ENCODE measurements around the gene SWI5. TPM values are rescaled to one million over a fixed set of nuclear protein-coding genes. Genes with fewer than 3 reads are reported as not detected.
A peak's percentile ranks its signal among the peaks of the same experiment; 100 is the strongest.
"Not testable (repeated sequence)": the region's sequence is repeated elsewhere in the genome, so short reads cannot be mapped to it uniquely, and the experiment has no call there.

The SWI5 gene
- total RNA-seq, 1 donor from 2014 or later: 16.2 TPM

DNA sequence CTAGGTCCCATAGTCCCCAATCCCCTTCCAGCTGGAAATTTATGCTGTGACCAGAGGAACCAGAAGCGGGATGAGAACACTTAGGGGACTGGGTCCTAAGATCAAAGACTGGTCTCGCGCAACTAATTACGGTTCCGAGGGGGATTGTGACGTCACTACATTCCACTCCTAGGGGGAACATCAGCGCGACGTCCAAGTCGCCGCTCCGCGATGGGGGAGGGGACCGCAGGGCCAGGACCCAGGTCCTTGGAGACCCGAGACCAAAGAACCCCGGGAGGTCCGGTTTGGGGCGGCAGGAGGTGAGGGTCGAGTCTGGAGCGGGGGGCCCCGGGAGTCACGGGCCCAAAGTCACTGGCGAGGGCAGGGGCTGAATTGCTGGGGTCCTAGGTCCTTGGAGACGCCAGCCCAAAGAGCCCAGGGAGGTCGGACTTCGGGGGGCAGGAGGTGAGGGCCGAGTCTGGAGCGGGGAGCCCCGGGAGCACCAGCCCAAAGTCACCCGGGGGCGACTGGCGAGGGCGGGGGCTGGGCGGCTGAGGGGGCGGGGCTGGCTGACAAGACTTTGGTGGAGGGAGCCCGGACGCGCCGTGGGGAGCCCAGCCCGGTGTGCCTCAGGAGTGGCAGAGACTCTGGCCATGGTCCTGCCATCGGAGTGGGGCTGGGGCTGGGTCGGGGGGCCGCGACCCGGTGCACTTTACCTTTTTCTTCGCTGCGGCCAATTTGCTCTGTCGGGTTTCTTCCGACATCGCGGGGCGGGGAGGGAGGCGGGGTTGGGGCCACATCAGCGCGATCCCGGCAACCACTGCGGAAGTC is 673 bp upstream of the SWI5 start, which contains the start of gene GOLGA2:
Gene GOLGA2, minus strand, starts transcription at position 810 of the 810 bp plus-strand sequence. Its CDS starts 31 bp downstream, at position 779.
- H3K36me3 ChIP-seq: peaks cover 33% of the 10 kb centered on the region
- peaks cover 69% of the 10 kb centered on the region for H3K4me1 ChIP-seq
- DNase-seq: peak; percentile 27
- no peaks in the 10 kb centered on the region for H3K9me3 ChIP-seq (replicated peaks)
- intact Hi-C loops (cut with micrococcal nuclease): no loop called here
- peak within 1 kb of the TSS; percentile 93 for H3K4me3 ChIP-seq
- peak within 1 kb of the TSS; percentile 90 for H3K27ac ChIP-seq (replicated peaks)
- no peaks in the 10 kb centered on the region for H3K27me3 ChIP-seq (ENCODE audit: low read depth)
- TF ChIP-seq, protein P1, sequence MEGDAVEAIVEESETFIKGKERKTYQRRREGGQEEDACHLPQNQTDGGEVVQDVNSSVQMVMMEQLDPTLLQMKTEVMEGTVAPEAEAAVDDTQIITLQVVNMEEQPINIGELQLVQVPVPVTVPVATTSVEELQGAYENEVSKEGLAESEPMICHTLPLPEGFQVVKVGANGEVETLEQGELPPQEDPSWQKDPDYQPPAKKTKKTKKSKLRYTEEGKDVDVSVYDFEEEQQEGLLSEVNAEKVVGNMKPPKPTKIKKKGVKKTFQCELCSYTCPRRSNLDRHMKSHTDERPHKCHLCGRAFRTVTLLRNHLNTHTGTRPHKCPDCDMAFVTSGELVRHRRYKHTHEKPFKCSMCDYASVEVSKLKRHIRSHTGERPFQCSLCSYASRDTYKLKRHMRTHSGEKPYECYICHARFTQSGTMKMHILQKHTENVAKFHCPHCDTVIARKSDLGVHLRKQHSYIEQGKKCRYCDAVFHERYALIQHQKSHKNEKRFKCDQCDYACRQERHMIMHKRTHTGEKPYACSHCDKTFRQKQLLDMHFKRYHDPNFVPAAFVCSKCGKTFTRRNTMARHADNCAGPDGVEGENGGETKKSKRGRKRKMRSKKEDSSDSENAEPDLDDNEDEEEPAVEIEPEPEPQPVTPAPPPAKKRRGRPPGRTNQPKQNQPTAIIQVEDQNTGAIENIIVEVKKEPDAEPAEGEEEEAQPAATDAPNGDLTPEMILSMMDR (IDR thresholded peaks at IDR 0.05; ENCODE audit: borderline replicate concordance): no peak

DNA sequence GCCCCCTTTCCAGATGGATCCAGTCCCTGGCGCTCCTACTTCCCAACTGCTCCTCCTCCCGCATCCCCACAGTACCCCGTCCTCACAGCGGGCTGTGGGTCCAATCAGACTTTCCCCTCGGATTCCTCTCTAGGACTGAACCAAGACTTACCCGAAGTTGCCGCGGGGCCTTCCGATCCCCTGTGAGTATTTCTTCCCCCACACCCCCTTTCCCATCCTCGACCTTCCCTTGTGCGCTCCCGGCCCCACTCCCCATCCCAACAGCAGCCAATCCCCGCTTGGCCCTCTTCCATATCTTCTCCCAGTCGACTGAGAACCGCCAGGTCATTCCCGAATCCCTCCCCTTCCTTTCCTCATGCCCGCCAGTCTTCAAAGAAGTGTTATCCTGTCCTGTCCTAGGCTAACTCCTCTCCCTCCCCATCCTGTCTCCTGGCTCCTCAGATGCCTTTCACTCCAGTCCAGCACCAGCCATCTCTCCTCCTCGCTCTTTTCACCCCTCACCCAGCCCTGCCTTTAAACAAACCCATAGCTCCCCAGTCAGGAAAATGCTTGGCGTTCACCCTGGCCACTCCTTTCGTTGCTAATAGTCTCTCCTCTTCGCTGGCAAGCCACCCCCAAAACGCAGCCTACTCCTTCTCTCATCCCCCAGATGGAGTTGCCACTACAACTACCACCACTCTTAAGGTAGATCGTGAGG is 646 bp downstream of the SWI5 start:
- Histone ChIP-seq H3K36me3 (peaks cover 21% of the 10 kb centered on the region), H3K4me1 (peaks cover 70% of the 10 kb centered on the region), H3K4me3 (peak overlapping the region; percentile 93), H3K27me3 (ENCODE audit: low read depth) (no peaks in the 10 kb centered on the region), H3K9me3 (replicated peaks) (no peaks in the 10 kb centered on the region), H3K27ac (replicated peaks) (peak overlapping the region; percentile 90)
- DNase-seq: no peak
- intact Hi-C loops (cut with micrococcal nuclease): no loop called here
- TF ChIP-seq, protein P1 (IDR thresholded peaks at IDR 0.05; ENCODE audit: borderline replicate concordance): no peak

DNA sequence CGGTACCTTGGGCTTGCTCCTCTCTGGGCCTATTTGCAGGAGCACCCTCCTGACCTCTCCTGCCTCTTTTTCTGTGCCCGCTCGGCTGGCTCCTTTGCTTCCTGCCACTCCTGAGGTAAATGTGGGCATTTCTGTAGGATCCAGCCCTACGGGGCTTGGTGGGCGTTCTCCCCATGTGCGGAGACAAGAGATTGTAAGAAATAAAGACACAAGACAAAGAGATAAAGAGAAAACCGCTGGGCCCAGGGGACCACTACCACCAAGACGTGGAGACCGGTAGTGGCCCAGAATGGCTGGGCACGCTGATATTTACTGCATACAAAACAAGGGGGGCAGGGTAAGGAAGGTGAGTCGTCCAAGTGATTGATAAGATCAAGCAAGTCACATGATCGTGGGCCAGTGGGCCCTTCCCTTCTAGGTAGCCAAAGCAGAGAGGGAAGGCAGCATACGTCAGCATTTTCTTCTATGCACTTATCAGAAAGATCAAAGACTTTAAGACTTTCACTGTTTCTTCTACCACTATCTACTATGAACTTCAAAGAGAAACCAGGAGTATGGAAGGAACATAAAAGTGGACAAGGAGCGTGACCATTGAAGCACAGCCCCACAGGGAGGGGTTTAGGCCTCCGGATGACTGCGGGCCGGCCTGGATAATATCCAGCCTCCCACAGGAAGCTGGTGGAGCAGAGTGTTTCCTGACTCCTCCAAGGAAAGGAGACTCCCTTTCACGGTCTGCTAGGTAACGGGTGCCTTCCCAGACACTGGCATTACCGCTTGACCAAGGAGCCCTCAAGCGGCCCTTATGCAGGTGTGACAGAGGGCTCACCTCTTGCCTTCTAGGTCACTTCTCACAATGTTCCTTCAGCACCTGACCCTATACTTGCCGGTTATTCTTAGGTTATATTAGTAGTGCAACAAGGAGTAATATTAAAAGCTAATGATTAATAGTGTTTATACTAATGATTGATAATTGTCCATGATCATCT is 3.3 kb downstream of the SWI5 start:
- H3K9me3 ChIP-seq (replicated peaks); intact Hi-C loops (cut with micrococcal nuclease); H3K27me3 ChIP-seq (ENCODE audit: low read depth); H3K36me3 ChIP-seq: not testable (repeated sequence)
- Histone ChIP-seq H3K4me1 (peaks cover 51% of the 10 kb centered on the region), H3K27ac (replicated peaks) (peak overlapping the region; percentile 66), H3K4me3 (peak overlapping the region; percentile 29)
- peak; percentile 32 for DNase-seq

DNA sequence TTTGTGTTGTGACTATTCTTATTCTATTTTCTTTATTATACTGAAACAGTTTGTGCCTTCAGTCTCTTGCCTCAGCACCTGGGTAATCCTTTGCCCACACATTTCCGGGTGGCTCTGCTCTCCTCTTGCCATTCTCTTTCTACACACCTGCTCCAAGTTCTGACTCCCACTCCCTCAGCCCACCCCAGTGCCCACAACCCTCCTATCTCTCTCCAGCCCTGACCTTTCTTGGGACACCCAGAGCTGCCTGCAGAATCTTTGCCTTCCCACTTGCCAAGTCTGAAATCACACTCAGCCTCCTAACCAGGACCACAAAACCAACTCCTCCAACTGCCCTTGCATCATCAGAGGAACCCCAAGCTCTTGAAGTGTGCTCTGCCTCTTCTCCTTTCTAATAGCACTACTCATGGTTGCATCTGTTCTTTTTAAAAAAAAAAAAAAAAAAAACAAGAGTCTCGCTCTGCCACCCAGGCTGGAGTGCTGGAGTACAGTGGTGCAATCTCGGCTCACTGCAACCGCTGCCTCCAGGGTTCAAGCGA is 4.1 kb downstream of the SWI5 start:
- H3K36me3 ChIP-seq: peaks cover 2% of the 10 kb centered on the region
- no peaks in the 10 kb centered on the region for H3K27me3 ChIP-seq (ENCODE audit: low read depth)
- peaks cover 43% of the 10 kb centered on the region for H3K4me1 ChIP-seq
- TF ChIP-seq, protein P1 (IDR thresholded peaks at IDR 0.05; ENCODE audit: borderline replicate concordance): no peak
- no peaks in the 10 kb centered on the region for H3K9me3 ChIP-seq (replicated peaks)
- intact Hi-C loops (cut with micrococcal nuclease): no loop called here
- peak overlapping the region; percentile 66 for H3K27ac ChIP-seq (replicated peaks)
- peak overlapping the region; percentile 29 for H3K4me3 ChIP-seq
- DNase-seq: no peak

DNA sequence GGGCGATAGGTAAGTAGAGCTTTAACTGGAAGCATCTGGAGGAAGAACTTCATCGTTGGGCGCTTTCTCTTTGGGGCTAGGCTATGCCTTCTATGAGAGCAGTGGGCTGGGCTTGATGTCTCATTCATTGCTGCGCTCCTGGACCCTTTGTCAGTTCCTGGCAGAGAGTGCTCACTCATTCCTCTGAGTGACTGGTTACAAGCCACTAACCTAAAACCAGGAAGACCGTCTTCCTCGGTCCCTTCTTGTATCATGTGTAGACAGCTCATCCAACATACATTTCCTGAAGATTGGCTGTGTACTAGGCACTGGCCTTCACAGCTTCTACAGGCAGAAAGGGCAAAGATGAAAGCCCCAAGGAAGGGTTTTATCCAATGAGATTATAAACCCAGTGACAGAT is 6.4 kb downstream of the SWI5 start:
- H3K27ac ChIP-seq (replicated peaks): no peak overlapping the region
- H3K4me1 ChIP-seq: peaks cover 37% of the 10 kb centered on the region
- TF ChIP-seq, protein P1 (IDR thresholded peaks at IDR 0.05; ENCODE audit: borderline replicate concordance): no peak
- peaks cover 21% of the 10 kb centered on the region for H3K36me3 ChIP-seq
- intact Hi-C loops (cut with micrococcal nuclease): no loop called here
- H3K9me3 ChIP-seq (replicated peaks): no peaks in the 10 kb centered on the region
- no peaks in the 10 kb centered on the region for H3K27me3 ChIP-seq (ENCODE audit: low read depth)
- no peak for DNase-seq
- H3K4me3 ChIP-seq: no peak overlapping the region
